Hematopoietic multipotent progenitor cell treated with erythropoietin and hydrocortisone succinate and interleukin-3 and kit ligand, for 6 days (in vitro differentiated cells): ENCODE data around the gene UBA6.
A peak's percentile ranks its signal among the peaks of the same experiment; 100 is the strongest.
"Not testable (repeated sequence)": the region's sequence is repeated elsewhere in the genome, so short reads cannot be mapped to it uniquely, and the experiment has no call there.

Source experiments
- DNase-seq: peaks from one replicate; pipeline ENCODE4 v3.0.0-alpha.2; 2015

UBA6 gene

GRCh38 chr4:67713529-67714247, 12.7 kb upstream of the UBA6 start:
- peak; percentile 52 for DNase-seq

GRCh38 chr4:67712650-67713528, 11.9 kb upstream of the UBA6 start:
- no peak for DNase-seq

- DNase-seq = no peak
These were observed 11.2 kb upstream of the UBA6 start for GRCh38 chr4:67712000-67712625.

GRCh38 chr4:67706682-67707081, 5.7 kb upstream of the UBA6 start:
- not testable (repeated sequence) for DNase-seq

GRCh38 chr4:67704843-67705242, 3.9 kb upstream of the UBA6 start:
- DNase-seq = no peak

- no peak for DNase-seq
These were observed 1.2 kb upstream of the UBA6 start for GRCh38 chr4:67702166-67702565.

GRCh38 chr4:67701517-67701850, 529 bp upstream of the UBA6 start:
- DNase-seq = no peak

- peak; percentile 34 for DNase-seq
These were observed 728 bp downstream of the UBA6 start for GRCh38 chr4:67700116-67700737.

- no peak for DNase-seq
These were observed 1.4 kb downstream of the UBA6 start for GRCh38 chr4:67699603-67700002.

GRCh38 chr4:67697860-67698687, 2.9 kb downstream of the UBA6 start:
- DNase-seq = peak; percentile 45

GRCh38 chr4:67696061-67696460, 4.9 kb downstream of the UBA6 start:
- DNase-seq = no peak

GRCh38 chr4:67694662-67695061, 6.3 kb downstream of the UBA6 start:
- no peak for DNase-seq

- DNase-seq = no peak
These were observed 9.6 kb downstream of the UBA6 start for GRCh38 chr4:67691328-67691727.

- DNase-seq = no peak
These were observed 13.3 kb downstream of the UBA6 start for GRCh38 chr4:67687636-67688035.

- no peak for DNase-seq
These were observed 15.5 kb downstream of the UBA6 start for GRCh38 chr4:67685532-67685859.

- no peak for DNase-seq
These were observed 16.0 kb downstream of the UBA6 start for GRCh38 chr4:67684839-67685531.

- DNase-seq = no peak
These were observed 18.7 kb downstream of the UBA6 start for GRCh38 chr4:67682266-67682665.

GRCh38 chr4:67680581-67681222, 20.3 kb downstream of the UBA6 start:
- DNase-seq = no peak

GRCh38 chr4:67678612-67679011, 22.3 kb downstream of the UBA6 start:
- no peak for DNase-seq

GRCh38 chr4:67674098-67674497, 26.9 kb downstream of the UBA6 start:
- DNase-seq = peak; percentile 18

GRCh38 chr4:67668315-67668714, 32.6 kb downstream of the UBA6 start:
- DNase-seq = no peak
